HG03558 (cell line): ENCODE data around the gene LSAMP.

Source experiments
- ATAC-seq: cut with Tn5 transposase; IDR thresholded peaks from one replicate; pipeline ENCODE4 v1.9.1; 2021; ENCODE audit warnings: moderate number of reproducible peaks; ENCODE audit not compliant: unreplicated experiment; ENCODE audit errors: extremely low read depth

Gene LSAMP

GRCh38 chr3:116445311-116445841, at the start of gene LSAMP:
Gene LSAMP, minus strand, starts transcription at chr3:116445487.
- no peak for ATAC-seq

- ATAC-seq: no peak
Measured at GRCh38 chr3:116492379-116492778, 47.1 kb upstream of the LSAMP start.

- no peak for ATAC-seq
Measured at GRCh38 chr3:116483135-116483534, 37.8 kb upstream of the LSAMP start.

- no peak for ATAC-seq
Measured at GRCh38 chr3:116476691-116477090, 31.4 kb upstream of the LSAMP start.

- no peak for ATAC-seq
Measured at GRCh38 chr3:116474801-116475200, 29.5 kb upstream of the LSAMP start.

GRCh38 chr3:116474032-116474780, 28.9 kb upstream of the LSAMP start:
- no peak for ATAC-seq

GRCh38 chr3:116473602-116474001, 28.3 kb upstream of the LSAMP start:
- no peak for ATAC-seq

- ATAC-seq: no peak
Measured at GRCh38 chr3:116470605-116471197, 25.4 kb upstream of the LSAMP start.

GRCh38 chr3:116469546-116469945, 24.3 kb upstream of the LSAMP start:
- no peak for ATAC-seq

GRCh38 chr3:116464276-116464798, 19.1 kb upstream of the LSAMP start:
- ATAC-seq: no peak

- ATAC-seq: no peak
Measured at GRCh38 chr3:116453666-116454346, 8.5 kb upstream of the LSAMP start.

- ATAC-seq: no peak
Measured at GRCh38 chr3:116449546-116450350, 4.5 kb upstream of the LSAMP start.

GRCh38 chr3:116445990-116446389, 703 bp upstream of the LSAMP start:
- no peak for ATAC-seq

GRCh38 chr3:116444819-116445310, 422 bp downstream of the LSAMP start:
- ATAC-seq: no peak

- ATAC-seq: no peak
Measured at GRCh38 chr3:116444115-116444747, 1.1 kb downstream of the LSAMP start.

- ATAC-seq: no peak
Measured at GRCh38 chr3:116443191-116443661, 2.1 kb downstream of the LSAMP start.

- no peak for ATAC-seq
Measured at GRCh38 chr3:116442331-116443021, 2.8 kb downstream of the LSAMP start.

- no peak for ATAC-seq
Measured at GRCh38 chr3:116441652-116442051, 3.6 kb downstream of the LSAMP start.

- ATAC-seq: no peak
Measured at GRCh38 chr3:116440196-116440595, 5.1 kb downstream of the LSAMP start.
